ENCODE data around the gene TMEM237. TPM values are rescaled to one million over a fixed set of nuclear protein-coding genes. Genes with fewer than 3 reads are reported as not detected.

The TMEM237 gene
- total RNA-seq, 1 experiment from 2014 or later: 27.0 TPM

DNA sequence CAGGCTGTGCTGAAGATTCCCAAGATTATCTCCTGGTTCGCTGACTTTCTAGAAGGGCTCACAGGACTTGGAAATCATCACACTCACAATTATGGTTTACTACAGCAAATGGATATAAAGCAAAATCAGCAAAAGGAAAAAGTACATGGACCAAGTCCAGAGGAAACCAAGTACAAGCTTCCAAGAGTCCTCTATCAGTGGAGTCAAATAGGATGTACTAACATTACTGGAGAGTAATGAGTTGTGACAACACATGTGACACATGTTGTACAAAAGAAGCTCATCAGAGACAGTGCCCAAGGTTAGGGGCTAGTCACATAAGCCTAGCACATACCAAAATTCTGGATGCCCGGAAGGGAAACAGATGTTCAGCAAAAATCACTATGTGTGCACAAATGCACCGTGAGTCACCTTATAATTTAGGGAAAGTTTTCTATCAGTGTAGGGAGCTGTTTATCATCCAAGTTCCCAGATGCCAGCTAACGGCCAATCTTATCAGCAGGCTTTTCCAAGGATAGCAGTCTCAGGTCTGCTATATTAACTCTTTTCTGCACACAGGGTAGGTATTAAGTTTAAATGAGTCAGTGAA, 9.5 kb downstream of the TMEM237 start:
- intact Hi-C loops (cut with micrococcal nuclease): no loop called here
- no peaks in the 10 kb centered on the region for H3K4me1 Mint-ChIP-seq (ENCODE audit: insufficient read depth, unreplicated experiment)
- H3K36me3 Mint-ChIP-seq (ENCODE audit: insufficient read depth, unreplicated experiment): peaks cover 58% of the 10 kb centered on the region
- no peak for DNase-seq (ENCODE audit: unreplicated experiment)
- no peak overlapping the region for H3K4me3 Mint-ChIP-seq (ENCODE audit: unreplicated experiment)
- no peaks in the 10 kb centered on the region for H3K27me3 Mint-ChIP-seq (ENCODE audit: insufficient read depth, unreplicated experiment)
- BruUV-seq (replicated peaks): no TSS peak
- POLR2A ChIA-PET: interaction anchor here (0.5 to 0.7 kb wide), 3 partner anchors 23 to 384 kb away, joined by 3 read pairs; partner anchors contain the start of genes STRADB and TRAK2
- CTCF ChIA-PET: interaction anchor here (0.6 kb wide), 1 partner anchor 559 kb away, joined by 5 read pairs; no protein-coding TSS in a partner anchor
- TF ChIP-seq, protein P1, sequence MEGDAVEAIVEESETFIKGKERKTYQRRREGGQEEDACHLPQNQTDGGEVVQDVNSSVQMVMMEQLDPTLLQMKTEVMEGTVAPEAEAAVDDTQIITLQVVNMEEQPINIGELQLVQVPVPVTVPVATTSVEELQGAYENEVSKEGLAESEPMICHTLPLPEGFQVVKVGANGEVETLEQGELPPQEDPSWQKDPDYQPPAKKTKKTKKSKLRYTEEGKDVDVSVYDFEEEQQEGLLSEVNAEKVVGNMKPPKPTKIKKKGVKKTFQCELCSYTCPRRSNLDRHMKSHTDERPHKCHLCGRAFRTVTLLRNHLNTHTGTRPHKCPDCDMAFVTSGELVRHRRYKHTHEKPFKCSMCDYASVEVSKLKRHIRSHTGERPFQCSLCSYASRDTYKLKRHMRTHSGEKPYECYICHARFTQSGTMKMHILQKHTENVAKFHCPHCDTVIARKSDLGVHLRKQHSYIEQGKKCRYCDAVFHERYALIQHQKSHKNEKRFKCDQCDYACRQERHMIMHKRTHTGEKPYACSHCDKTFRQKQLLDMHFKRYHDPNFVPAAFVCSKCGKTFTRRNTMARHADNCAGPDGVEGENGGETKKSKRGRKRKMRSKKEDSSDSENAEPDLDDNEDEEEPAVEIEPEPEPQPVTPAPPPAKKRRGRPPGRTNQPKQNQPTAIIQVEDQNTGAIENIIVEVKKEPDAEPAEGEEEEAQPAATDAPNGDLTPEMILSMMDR (IDR thresholded peaks at IDR 0.05; ENCODE audit: unreplicated experiment): no peak
- no peaks in the 10 kb centered on the region for H3K9me3 Mint-ChIP-seq (ENCODE audit: unreplicated experiment)
- H3K27ac Mint-ChIP-seq (ENCODE audit: low read depth, unreplicated experiment): no peak overlapping the region

DNA sequence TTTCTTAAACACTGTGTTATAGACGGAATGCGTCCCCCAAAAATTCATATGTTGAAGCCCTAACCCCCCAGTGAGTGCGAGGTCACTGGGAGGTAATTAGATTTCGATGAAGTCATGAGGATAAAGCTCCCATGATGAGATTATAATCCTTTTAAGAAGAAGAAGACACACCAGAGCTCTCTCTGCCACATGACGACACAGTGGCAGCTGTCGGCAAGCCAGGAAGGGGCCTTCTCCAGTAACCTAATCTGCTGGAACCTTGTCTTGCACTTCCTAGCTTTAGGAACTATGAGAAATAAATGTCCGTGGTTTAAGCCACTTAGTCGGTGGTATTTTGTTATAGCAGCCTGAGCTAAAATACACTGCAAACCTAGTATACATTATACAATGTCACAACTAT, 12.3 kb downstream of the TMEM237 start:
- TF ChIP-seq, protein P1 (IDR thresholded peaks at IDR 0.05; ENCODE audit: unreplicated experiment): no peak
- POLR2A ChIA-PET: no interaction called here
- Mint-ChIP-seq H3K4me1 (ENCODE audit: insufficient read depth, unreplicated experiment) (no peaks in the 10 kb centered on the region), H3K27me3 (ENCODE audit: insufficient read depth, unreplicated experiment) (no peaks in the 10 kb centered on the region), H3K9me3 (ENCODE audit: unreplicated experiment) (no peaks in the 10 kb centered on the region), H3K36me3 (ENCODE audit: insufficient read depth, unreplicated experiment) (peaks cover 60% of the 10 kb centered on the region), H3K4me3 (ENCODE audit: unreplicated experiment) (no peak overlapping the region), H3K27ac (ENCODE audit: low read depth, unreplicated experiment) (no peak overlapping the region)
- CTCF ChIA-PET: no interaction called here
- DNase-seq (ENCODE audit: unreplicated experiment): no peak
- intact Hi-C loops (cut with micrococcal nuclease): no loop called here
- BruUV-seq (replicated peaks): no TSS peak

DNA sequence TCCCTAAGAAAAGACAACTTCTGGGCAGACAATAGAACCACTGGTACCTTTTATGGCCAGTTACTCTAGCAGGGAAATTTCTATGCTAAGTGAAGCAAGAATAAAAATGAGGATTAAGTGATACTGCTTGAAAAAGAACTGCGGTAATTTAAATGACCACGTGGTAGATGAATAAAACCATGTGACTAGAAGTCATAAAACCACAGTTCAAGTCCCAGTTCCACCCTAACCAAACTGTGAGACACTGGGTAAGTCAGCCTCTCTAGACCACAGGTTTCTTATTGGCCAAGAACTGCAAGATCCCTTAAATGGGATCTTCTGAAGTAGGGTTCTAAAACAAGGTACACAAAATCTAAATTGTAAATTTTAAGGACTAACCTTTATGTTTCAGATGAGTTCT, 12.7 kb downstream of the TMEM237 start:
- H3K4me1 Mint-ChIP-seq (ENCODE audit: insufficient read depth, unreplicated experiment): no peaks in the 10 kb centered on the region
- H3K27me3 Mint-ChIP-seq (ENCODE audit: insufficient read depth, unreplicated experiment): no peaks in the 10 kb centered on the region
- H3K4me3 Mint-ChIP-seq (ENCODE audit: unreplicated experiment): no peak overlapping the region
- no TSS peak for BruUV-seq (replicated peaks)
- H3K27ac Mint-ChIP-seq (ENCODE audit: low read depth, unreplicated experiment): no peak overlapping the region
- POLR2A ChIA-PET: no interaction called here
- intact Hi-C loops (cut with micrococcal nuclease): no loop called here
- no peak for DNase-seq (ENCODE audit: unreplicated experiment)
- H3K9me3 Mint-ChIP-seq (ENCODE audit: unreplicated experiment): no peaks in the 10 kb centered on the region
- peaks cover 59% of the 10 kb centered on the region for H3K36me3 Mint-ChIP-seq (ENCODE audit: insufficient read depth, unreplicated experiment)
- TF ChIP-seq, protein P1 (IDR thresholded peaks at IDR 0.05; ENCODE audit: unreplicated experiment): no peak
- CTCF ChIA-PET: no interaction called here

DNA sequence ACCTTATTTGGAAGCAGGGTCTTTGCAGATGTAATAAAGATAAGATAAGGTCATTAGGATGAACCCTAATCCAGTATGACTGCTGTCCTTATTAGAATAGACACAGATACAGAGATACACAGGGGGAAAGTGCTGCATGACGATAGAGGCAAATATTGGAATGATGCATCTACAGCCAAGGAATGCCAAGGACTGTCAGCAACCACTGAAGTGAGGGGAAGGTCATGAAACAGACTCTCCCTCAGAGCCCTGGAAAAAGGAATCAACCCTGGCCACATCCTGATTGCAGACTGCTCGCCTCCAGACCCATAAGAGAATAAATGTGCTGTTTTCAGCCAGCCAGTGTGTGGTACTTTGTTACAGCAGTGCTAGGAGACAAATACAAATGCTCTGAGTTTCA, 14.8 kb downstream of the TMEM237 start:
- POLR2A ChIA-PET: no interaction called here
- Mint-ChIP-seq H3K27me3 (ENCODE audit: insufficient read depth, unreplicated experiment) (no peaks in the 10 kb centered on the region), H3K27ac (ENCODE audit: low read depth, unreplicated experiment) (peak overlapping the region; percentile 35), H3K36me3 (ENCODE audit: insufficient read depth, unreplicated experiment) (peaks cover 66% of the 10 kb centered on the region), H3K9me3 (ENCODE audit: unreplicated experiment) (no peaks in the 10 kb centered on the region), H3K4me3 (ENCODE audit: unreplicated experiment) (no peak overlapping the region), H3K4me1 (ENCODE audit: insufficient read depth, unreplicated experiment) (no peaks in the 10 kb centered on the region)
- CTCF ChIA-PET: no interaction called here
- intact Hi-C loops (cut with micrococcal nuclease): no loop called here
- TF ChIP-seq, protein P1 (IDR thresholded peaks at IDR 0.05; ENCODE audit: unreplicated experiment): no peak
- DNase-seq (ENCODE audit: unreplicated experiment): no peak
- BruUV-seq (replicated peaks): no TSS peak

All from MCF 10A (cell line).